RKO (cell line): Measurements from ENCODE around the gene UBXN4.
A peak's percentile ranks its signal among the peaks of the same experiment; 100 is the strongest.
"Not testable (repeated sequence)": the region's sequence is repeated elsewhere in the genome, so short reads cannot be mapped to it uniquely, and the experiment has no call there.

ENCODE experiments used
- DNase-seq: peaks from one replicate; pipeline ENCODE4 v3.0.0-alpha.2; 2016; ENCODE audit warnings: low spot score

UBXN4 gene

GRCh38 chr2:135741395-135742324, at the start of gene UBXN4:
Gene UBXN4, plus strand, starts transcription at chr2:135741855. Its CDS starts 75 bp downstream, at chr2:135741930.
- DNase-seq = peak; percentile 99

GRCh38 chr2:135694711-135695110, 46.9 kb upstream of the UBXN4 start:
- no peak for DNase-seq

DNA sequence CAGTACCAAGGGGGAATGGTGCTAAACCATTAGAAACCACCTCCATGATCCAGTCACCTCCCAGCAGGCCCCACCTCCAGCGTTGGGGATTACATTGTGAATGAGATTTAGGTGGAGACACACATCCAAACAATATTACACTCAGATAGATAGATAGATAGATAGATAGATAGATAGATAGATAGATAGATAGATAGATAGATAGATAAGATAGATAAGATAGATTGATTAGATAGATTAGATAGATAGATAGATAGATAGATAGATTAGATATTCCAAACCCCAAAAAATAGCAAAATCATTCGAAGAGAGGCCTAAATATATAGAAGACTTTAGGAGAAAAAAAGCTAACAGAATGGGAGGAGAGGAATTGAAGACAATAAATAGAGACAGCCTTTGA, 42.8 kb upstream of the UBXN4 start:
- DNase-seq = no peak

DNA sequence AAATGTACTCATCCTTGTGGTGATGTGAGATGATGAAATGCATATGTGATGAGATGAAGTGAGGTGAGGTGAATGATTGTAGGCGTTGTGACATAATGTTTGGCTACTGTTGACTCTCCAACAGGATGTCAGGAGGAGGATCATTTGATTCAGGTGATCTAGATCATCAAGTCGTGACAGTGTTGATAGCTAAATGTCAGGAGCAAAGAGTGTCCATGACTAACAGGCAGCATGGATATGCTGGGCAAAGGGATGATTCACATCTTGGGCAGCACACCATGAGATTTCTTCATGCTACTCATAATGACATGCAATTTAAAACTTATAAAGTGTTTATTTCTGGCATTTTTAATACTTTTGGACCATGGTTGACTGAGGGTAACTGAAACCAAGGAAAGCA, 40.2 kb upstream of the UBXN4 start:
- DNase-seq = peak; percentile 28

DNA sequence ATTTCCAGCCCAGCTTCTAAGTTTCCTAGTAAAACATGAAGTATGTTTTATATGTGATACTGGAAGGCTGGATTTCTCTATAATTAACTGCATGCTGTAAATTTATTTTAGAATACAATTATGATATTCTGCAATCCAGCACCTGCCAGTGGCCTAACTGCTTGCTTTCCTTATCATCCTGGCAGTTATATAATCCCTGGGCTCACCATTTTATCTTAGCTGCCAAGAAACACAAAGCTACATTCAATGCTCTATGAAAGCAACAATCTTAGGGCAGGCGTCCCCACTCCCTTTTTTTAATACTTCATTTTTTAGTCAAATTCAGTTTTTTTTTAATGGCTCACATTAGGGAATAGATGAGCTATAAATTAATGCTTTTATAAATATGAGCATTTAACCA, 38.4 kb upstream of the UBXN4 start:
- DNase-seq = no peak

- DNase-seq = not testable (repeated sequence)
Observed at GRCh38 chr2:135704075-135704474, 37.6 kb upstream of the UBXN4 start.

- DNase-seq = no peak
Observed at GRCh38 chr2:135708159-135708558, 33.5 kb upstream of the UBXN4 start.

- peak; percentile 37 for DNase-seq
Observed at GRCh38 chr2:135709992-135710391, 31.7 kb upstream of the UBXN4 start.

GRCh38 chr2:135715086-135715485, 26.6 kb upstream of the UBXN4 start:
- DNase-seq = not testable (repeated sequence)

DNA sequence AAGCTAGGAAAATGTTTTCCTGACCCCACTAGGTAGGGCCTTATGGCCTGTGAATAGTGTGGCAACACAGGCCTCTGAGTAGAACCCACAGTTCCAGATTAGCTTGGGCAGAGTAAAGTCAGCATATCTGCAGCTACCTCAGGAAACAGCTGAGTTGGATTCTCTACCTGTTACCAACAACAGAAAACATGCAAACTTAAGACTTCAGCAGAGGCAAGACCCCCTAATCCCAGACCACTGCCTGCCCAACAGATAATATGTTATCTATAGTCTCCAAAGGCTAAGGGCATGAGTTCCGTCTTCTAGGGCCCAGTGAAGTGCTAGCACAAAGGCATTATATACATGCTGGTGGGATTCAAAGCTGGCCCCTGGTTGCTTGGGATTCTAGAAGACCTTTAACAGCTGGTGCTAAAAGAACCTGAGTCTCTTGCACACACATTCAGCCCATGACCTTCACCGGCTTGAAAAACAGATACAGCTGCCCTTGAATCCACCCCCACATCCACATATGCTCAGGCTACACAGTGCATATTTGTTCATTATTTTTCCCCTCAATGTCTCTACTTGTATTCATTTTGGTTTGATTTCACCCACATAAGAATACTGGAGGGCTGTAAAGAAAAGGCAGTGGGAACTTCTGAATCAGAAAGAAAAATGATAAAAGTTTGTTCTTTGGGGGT, 13.5 kb upstream of the UBXN4 start:
- no peak for DNase-seq

DNA sequence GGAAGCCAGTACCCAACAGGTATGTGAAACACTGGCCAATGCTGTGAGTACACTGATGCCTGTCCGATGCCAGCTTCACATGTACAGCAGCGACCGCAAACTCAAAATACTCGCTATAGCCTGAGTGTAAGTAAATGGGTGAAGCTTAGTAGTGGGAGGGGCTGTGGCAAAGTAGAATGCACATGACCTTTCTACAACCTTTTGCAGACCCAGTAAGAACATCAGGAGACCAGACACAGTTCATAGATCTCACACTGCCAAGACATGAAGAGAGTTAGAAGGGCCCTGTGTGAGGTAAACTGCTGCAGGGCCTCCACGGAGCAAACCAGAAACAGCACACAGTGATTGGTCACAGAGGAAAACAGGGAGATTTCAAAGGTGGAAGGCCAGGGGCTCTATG, 9.1 kb upstream of the UBXN4 start:
- no peak for DNase-seq

- no peak for DNase-seq
Observed at GRCh38 chr2:135733045-135733444, 8.6 kb upstream of the UBXN4 start.

DNA sequence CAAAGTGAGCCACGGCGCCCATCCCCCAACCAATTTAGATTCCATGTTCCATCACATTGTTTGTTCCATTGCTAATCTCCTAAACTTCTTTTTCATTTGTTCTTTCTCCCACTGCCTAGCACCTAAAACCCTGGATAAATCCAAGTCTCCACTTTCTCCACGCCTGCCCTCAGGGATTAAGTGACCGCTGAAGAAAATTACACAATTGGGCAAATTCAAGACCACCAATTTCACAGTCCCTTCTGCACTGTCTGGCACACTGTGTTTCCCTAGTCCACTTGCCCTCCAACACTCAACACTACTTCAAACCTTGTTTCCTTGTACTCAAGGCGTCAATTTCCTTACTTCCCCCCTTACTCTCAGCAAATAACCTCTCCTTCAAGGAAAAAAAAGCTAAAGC, 5.1 kb upstream of the UBXN4 start:
- DNase-seq = no peak

DNA sequence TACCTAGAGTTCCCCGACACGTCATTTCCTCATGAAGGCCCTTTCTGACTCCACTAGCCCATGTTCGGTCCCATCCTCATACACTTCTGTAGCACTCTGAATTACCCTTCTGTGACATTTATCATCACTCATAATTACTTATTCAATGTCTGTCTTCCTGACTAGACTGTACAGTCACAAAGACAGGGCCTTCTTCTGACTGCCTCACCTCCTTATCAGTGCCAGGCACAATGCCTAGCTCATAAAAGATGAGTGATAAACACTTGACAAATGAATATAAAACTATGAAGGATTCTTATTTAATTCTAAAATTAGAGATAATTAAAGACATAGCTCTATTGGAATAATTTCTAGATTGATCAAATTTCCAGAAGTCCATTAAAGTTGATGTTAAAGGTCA, 1.4 kb upstream of the UBXN4 start:
- DNase-seq = no peak

GRCh38 chr2:135741043-135741394, 636 bp upstream of the UBXN4 start:
- no peak for DNase-seq

DNA sequence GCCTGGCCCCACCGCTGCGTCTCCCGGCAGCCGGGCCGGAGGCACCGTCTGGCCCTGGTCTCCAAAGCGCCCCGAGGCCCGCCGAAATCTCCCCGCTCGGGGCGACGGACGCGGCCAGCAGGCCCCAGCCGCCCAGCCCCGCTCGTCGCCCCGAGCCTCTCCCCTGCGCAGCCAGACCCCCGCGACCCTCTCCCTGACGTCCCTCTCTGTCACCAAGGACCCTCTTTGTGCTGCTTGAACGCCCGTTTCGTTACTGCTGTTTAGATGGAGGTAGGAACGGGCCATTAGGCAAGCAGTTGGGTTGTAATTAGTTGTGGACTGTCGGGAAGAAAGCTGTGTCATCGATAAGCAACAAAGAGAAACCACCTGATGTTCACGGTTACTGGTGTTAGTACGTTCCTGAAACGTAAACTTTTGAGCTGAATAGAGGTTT, 686 bp downstream of the UBXN4 start:
- DNase-seq = peak; percentile 78

DNA sequence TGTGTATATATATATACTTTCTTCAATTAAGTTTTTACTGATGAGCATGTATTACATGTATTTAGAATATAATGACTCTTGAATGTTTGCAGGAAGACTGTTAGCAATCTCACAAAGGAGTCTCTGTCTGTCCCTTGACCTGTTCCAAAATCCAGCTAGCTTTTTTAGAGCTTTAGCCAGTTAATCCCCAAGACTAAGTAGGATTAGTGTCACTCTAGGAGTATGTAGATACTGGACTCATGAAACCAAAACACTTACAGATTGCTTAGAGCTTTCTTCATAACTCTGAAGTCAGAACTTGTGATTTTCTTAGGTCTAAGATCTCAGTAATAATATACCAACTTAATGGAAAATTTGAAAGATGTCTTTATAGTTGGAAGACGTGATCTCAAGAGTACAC, 2.2 kb downstream of the UBXN4 start:
- DNase-seq = peak; percentile 40

GRCh38 chr2:135744760-135745314, 3.2 kb downstream of the UBXN4 start:
- peak; percentile 71 for DNase-seq

DNA sequence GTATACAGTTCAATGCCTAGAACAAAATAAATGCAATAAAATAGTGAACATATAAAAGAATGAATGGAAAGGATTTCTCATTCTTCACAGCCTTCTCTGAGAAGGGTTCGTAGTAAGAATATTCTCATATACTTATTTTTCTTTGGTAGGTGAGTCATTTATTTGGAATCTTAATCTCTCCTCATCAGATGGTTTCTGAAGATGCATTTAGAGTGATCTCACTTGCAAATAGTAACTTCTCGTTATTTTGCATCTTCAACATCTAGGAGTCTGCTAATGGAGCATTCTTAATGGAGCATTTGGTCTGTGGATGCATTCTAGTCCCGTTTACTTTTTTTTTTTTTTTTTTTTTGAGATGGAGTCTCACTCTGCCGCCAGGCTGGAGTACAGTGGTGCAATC, 3.9 kb downstream of the UBXN4 start:
- peak; percentile 45 for DNase-seq

- no peak for DNase-seq
Observed at GRCh38 chr2:135755573-135755972, 13.9 kb downstream of the UBXN4 start.

DNA sequence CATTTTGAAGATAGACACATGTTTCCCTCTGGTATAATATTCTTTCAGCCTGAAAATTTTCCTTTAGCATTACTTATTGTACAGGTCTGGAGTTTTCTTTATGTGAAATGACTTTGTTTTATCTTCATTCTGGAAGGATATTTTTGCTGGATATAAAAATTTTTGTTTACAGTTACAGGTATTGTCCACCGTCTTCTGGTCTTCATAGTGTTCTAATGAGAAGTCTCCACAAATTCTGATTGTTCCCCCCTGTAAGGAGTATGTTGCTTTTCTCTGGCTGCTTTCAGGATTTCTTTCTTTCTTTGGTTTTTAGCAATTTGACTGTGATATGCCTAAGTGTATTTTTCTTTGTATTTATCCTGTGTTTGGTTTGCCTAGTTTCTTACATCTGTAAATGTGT, 15.0 kb downstream of the UBXN4 start:
- no peak for DNase-seq

DNA sequence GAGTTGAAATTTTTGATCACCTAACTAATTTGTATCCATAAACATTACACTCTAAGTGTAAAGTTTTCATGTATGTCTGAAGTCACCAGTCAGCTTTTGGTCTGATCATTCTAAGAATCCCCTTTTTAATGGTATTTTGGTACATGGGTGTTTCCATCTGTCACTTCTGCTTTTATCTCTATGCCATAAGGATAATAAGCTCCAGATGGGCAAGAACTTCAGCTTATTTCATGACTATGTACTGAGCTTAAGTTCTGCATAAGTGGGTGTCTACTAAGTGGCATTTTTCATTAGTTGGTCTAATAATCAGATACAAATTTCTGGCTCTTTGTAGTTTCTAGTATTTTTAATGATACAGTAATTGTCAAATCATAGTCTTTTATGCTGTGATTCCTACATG, 20.4 kb downstream of the UBXN4 start:
- no peak for DNase-seq

GRCh38 chr2:135762530-135762929, 20.9 kb downstream of the UBXN4 start:
- DNase-seq = no peak
